Smooth muscle cell (in vitro differentiated cells): ENCODE data around the gene RBM22. TPM values are rescaled to one million over a fixed set of nuclear protein-coding genes. Genes with fewer than 3 reads are reported as not detected.

Experiments
- DNase-seq: peaks from one replicate; lab custom pipeline; 2025; ENCODE audit not compliant: unreplicated experiment; lab: John Stamatoyannopoulos, UW
- H2AFZ ChIP-seq: fragments of 200-600 bp; sonication (generic); 2 replicates; pipeline ENCODE4 v1.6.0; 2016; ENCODE audit warnings: antibody characterized with exemption, low read depth, mild to moderate bottlenecking
- H3F3A ChIP-seq: fragments of 200-600 bp; sonication (generic); 2 replicates; pipeline ENCODE4 v1.6.0; 2017; ENCODE audit warnings: antibody characterized with exemption, low read depth
- H3K27ac ChIP-seq: fragments of 200-600 bp; sonication (generic); 2 replicates; pipeline ENCODE4 v1.5.1; 2016; ENCODE audit warnings: low read depth, mild to moderate bottlenecking
- H3K27me3 ChIP-seq: fragments of 200-600 bp; sonication (generic); 2 replicates; pipeline ENCODE4 v1.6.1; 2016; ENCODE audit warnings: low read depth, mild to moderate bottlenecking
- H3K36me3 ChIP-seq: fragments of 200-600 bp; sonication (generic); 2 replicates; pipeline ENCODE4 v1.5.1; 2016; ENCODE audit warnings: low read depth
- H3K4me1 ChIP-seq: fragments of 200-600 bp; sonication (generic); 2 replicates; pipeline ENCODE4 v1.5.1; 2016; ENCODE audit warnings: low read depth
- H3K4me2 ChIP-seq: fragments of 200-600 bp; sonication (generic); 2 replicates; pipeline ENCODE4 v1.6.0; 2016; ENCODE audit warnings: mild to moderate bottlenecking
- H3K4me3 ChIP-seq: fragments of 200-600 bp; sonication (generic); 2 replicates; pipeline ENCODE4 v1.5.1; 2016; ENCODE audit warnings: mild to moderate bottlenecking
- H3K79me2 ChIP-seq: fragments of 200-600 bp; sonication (generic); 2 replicates; pipeline ENCODE4 v1.6.0; 2016; ENCODE audit warnings: low read depth, mild to moderate bottlenecking
- H3K9ac ChIP-seq: fragments of 200-600 bp; sonication (generic); 2 replicates; pipeline ENCODE4 v1.6.0; 2016; ENCODE audit warnings: low read depth
- H3K9me3 ChIP-seq: fragments of 200-600 bp; sonication (generic); replicated peaks from 2 replicates; pipeline ENCODE4 v1.5.1; 2016; ENCODE audit warnings: low read depth
- H4K20me1 ChIP-seq: fragments of 200-600 bp; sonication (generic); 2 replicates; pipeline ENCODE4 v1.6.0; 2016; ENCODE audit warnings: low read depth
- CTCF ChIP-seq: fragments of 200-600 bp; sonication (generic); IDR thresholded peaks from 2 replicates; pipeline ENCODE4 v1.5.1; 2017; ENCODE audit warnings: borderline replicate concordance, mild to moderate bottlenecking, antibody characterized with exemption; ENCODE audit not compliant: insufficient read depth, poor library complexity, severe bottlenecking
- WGBS: methylation state at CpG from one replicate; pipeline ENCODE4 v1.1.7; 2016; ENCODE audit warnings: low lambda C conversion rate; 5-methylcytosine and 5-hydroxymethylcytosine counted together
- polyA plus RNA-seq: library from polyadenylated mRNA; unstranded; fragments of >200 nt; fragmentation: Nextera tagmentation; extraction: Ambion mirVana; gene quantifications from 2 replicates; pipeline ENCODE4 v1.2.1, GENCODE V29; 2016
- total RNA-seq: library from RNA; depleted of rRNA; stranded (reverse); fragments of >200 nt; gene quantifications from 2 replicates; pipeline ENCODE4 v1.2.3, GENCODE V29; 2014

Gene RBM22
- total and polyA plus RNA-seq, 2 experiments from 2014 or later: 48.6 to 64.0 TPM

- peaks cover 25% of the 10 kb centered on the region for H4K20me1 ChIP-seq
- H3K9ac ChIP-seq: no peak overlapping the region
- peak overlapping the region; percentile 8 for H3K27ac ChIP-seq
- no peaks in the 10 kb centered on the region for H3K36me3 ChIP-seq
- WGBS: 76% methylated on average over 3 of the region's 3 CpGs
- no peak overlapping the region for H3K4me3 ChIP-seq
- no peak overlapping the region for H3K4me2 ChIP-seq
- no peaks in the 10 kb centered on the region for H3K27me3 ChIP-seq
- no peaks in the 10 kb centered on the region for H3K9me3 ChIP-seq
- H3F3A ChIP-seq: peaks cover 20% of the 10 kb centered on the region
- peaks cover 7% of the 10 kb centered on the region for H3K79me2 ChIP-seq
- no peak for DNase-seq
- peaks cover 11% of the 10 kb centered on the region for H3K4me1 ChIP-seq
- no peak overlapping the region for H2AFZ ChIP-seq
- TF ChIP-seq CTCF: no peak
Observed at GRCh38 chr5:150658699-150659265, 42.1 kb downstream of the RBM22 start.

- no peaks in the 10 kb centered on the region for H3K27me3 ChIP-seq
- peak overlapping the region; percentile 62 for H3K27ac ChIP-seq
- H2AFZ ChIP-seq: no peak overlapping the region
- no peak overlapping the region for H3K4me3 ChIP-seq
- no peaks in the 10 kb centered on the region for H3K36me3 ChIP-seq
- no peak overlapping the region for H3K4me2 ChIP-seq
- H3K9me3 ChIP-seq: no peaks in the 10 kb centered on the region
- 95% methylated on average over 4 of the region's 4 CpGs for WGBS
- H3F3A ChIP-seq: peaks cover 27% of the 10 kb centered on the region
- no peak for TF ChIP-seq CTCF
- no peak overlapping the region for H3K9ac ChIP-seq
- peaks cover 11% of the 10 kb centered on the region for H3K4me1 ChIP-seq
- DNase-seq: no peak
- H4K20me1 ChIP-seq: peaks cover 32% of the 10 kb centered on the region
- peaks cover 13% of the 10 kb centered on the region for H3K79me2 ChIP-seq
Observed at GRCh38 chr5:150658121-150658520, 42.7 kb downstream of the RBM22 start.

DNA sequence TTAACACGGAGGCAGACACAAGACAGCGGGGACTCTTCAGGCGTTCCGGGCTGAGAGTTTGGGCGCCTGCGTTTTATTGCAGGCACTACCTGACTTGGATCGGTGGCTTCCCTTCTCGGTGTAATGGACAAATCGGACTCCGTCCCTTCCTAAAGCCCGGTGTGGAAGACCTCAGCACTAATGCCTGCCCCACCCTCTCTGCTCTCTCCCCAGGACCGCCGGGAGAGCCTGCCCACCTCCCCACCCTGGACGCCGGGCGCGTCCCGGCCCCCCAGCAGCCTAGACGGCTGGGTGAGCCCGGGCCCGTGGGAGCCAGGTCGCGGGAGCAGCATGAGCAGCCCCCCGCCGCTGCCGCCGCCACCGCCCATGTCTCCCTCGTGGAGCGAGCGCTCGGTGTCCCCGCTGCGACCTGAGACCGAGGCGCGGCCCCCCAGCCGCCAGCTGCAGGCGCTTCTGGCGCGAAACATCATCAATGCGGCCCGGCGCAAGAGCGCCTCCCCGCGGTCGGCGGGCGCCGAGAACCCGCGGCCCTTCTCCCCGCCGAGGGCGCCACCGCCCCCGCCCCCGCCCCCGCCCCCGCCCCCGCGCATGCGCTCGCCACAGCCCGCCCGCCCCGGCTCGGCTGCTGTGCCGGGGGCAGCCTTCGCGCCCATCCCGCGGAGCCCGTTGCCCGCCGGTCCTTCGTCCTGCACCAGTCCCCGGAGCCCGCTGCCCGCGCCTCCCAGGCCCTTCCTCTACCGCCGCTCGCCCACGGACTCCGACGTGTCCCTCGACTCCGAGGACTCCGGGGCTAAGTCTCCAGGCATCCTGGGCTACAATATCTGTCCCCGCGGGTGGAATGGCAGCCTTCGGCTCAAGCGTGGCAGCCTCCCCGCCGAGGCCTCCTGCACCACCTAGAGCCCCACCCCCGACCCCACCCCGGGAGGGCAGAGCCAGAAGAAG lies 44.4 kb downstream of the RBM22 start:
- Histone ChIP-seq H3K4me1 (peaks cover 27% of the 10 kb centered on the region), H3K79me2 (peaks cover 25% of the 10 kb centered on the region), H4K20me1 (peaks cover 48% of the 10 kb centered on the region), H3F3A (peaks cover 31% of the 10 kb centered on the region), H3K27ac (peak overlapping the region; percentile 62), H3K27me3 (no peaks in the 10 kb centered on the region), H3K36me3 (no peaks in the 10 kb centered on the region), H3K9ac (no peak overlapping the region), H3K4me3 (peak overlapping the region; percentile 55), H2AFZ (no peak overlapping the region), H3K9me3 (no peaks in the 10 kb centered on the region), H3K4me2 (peak overlapping the region; percentile 87)
- peak; percentile 47 for TF ChIP-seq CTCF
- DNase-seq: peak; percentile 63
- WGBS: 4% methylated on average over 48 of the region's 99 CpGs
